Neuronal stem cell (in vitro differentiated cells): ENCODE measurements around the gene WDR86.

Source experiments
- DNase-seq: peaks from one replicate; pipeline ENCODE4 v3.0.0-alpha.2; 2013; ENCODE audit warnings: low spot score
- H2AFZ ChIP-seq: one replicate; pipeline ENCODE4 v1.6.1; 2013; ENCODE audit warnings: mild to moderate bottlenecking, low read length, inconsistent platforms
- H2AK5ac ChIP-seq: 2 replicates; pipeline ENCODE4 v1.6.1; 2013; ENCODE audit warnings: low read depth, mild to moderate bottlenecking, inconsistent platforms, low read length, moderate library complexity, mixed read lengths
- H2BK120ac ChIP-seq: 2 replicates; pipeline ENCODE4 v1.6.1; 2013; ENCODE audit warnings: low read depth, mild to moderate bottlenecking, inconsistent platforms, low read length, moderate library complexity, mixed read lengths
- H2BK12ac ChIP-seq: one replicate; pipeline ENCODE4 v1.6.1; 2013; ENCODE audit warnings: low read length, inconsistent platforms
- H2BK15ac ChIP-seq: 2 replicates; pipeline ENCODE4 v1.6.1; 2013; ENCODE audit warnings: mild to moderate bottlenecking, low read length, inconsistent platforms, mixed read lengths
- H2BK5ac ChIP-seq: one replicate; pipeline ENCODE4 v1.6.1; 2013; ENCODE audit warnings: inconsistent platforms, mild to moderate bottlenecking, low read length, moderate library complexity
- H3K14ac ChIP-seq: one replicate; pipeline ENCODE4 v1.6.1; 2013; ENCODE audit warnings: low read length, inconsistent platforms
- H3K18ac ChIP-seq: 2 replicates; pipeline ENCODE4 v1.6.1; 2013; ENCODE audit warnings: low read length, inconsistent platforms
- H3K23ac ChIP-seq: 2 replicates; pipeline ENCODE4 v1.6.1; 2013; ENCODE audit warnings: low read depth, mild to moderate bottlenecking, mixed read lengths, low read length, inconsistent platforms; ENCODE audit not compliant: poor library complexity
- H3K27ac ChIP-seq: replicated peaks from 3 replicates; pipeline ENCODE4 v1.5.1; 2013; ENCODE audit warnings: low read length, inconsistent platforms
- H3K27me3 ChIP-seq, 3 experiments: 2 replicates each; pipeline ENCODE4 v1.6.1; 2013; ENCODE audit warnings: low read length in 3 of 3, mild to moderate bottlenecking in 2 of 3, inconsistent platforms in 1 of 3, low read depth in 1 of 3, mixed read lengths in 1 of 3, moderate library complexity in 1 of 3; ENCODE audit not compliant: control insufficient read depth in 3 of 3, insufficient read depth in 3 of 3
- H3K36me3 ChIP-seq, 2 donors: replicated peaks in 1 of 2; 2 replicates each; pipeline ENCODE4 v1.6.1; 2013; ENCODE audit warnings: low read length in 2 of 2; ENCODE audit not compliant: control insufficient read depth in 2 of 2, insufficient read depth in 2 of 2
- H3K4ac ChIP-seq: 2 replicates; pipeline ENCODE4 v1.6.1; 2013; ENCODE audit warnings: inconsistent platforms, mild to moderate bottlenecking, low read length, moderate library complexity
- H3K4me1 ChIP-seq, 2 donors: 1 replicate in 1 of 2; 2 replicates in 1 of 2; pipeline ENCODE4 v1.6.1; 2013; ENCODE audit warnings: low read length in 2 of 2, low read depth in 1 of 2; ENCODE audit not compliant: control insufficient read depth in 2 of 2, insufficient read depth in 1 of 2
- H3K4me2 ChIP-seq: one replicate; pipeline ENCODE4 v1.6.1; 2013; ENCODE audit warnings: mild to moderate bottlenecking, low read length, inconsistent platforms; ENCODE audit not compliant: insufficient read depth, poor library complexity, severe bottlenecking
- H3K4me3 ChIP-seq, 2 donors: 2 replicates each; pipeline ENCODE4 v1.5.1; 2013; ENCODE audit warnings: low read length in 2 of 2, mild to moderate bottlenecking in 2 of 2, inconsistent platforms in 1 of 2, moderate library complexity in 1 of 2
- H3K79me1 ChIP-seq: one replicate; pipeline ENCODE4 v1.6.1; 2013; ENCODE audit warnings: low read depth, mild to moderate bottlenecking, inconsistent platforms, low read length, moderate library complexity
- H3K9ac ChIP-seq: one replicate; pipeline ENCODE4 v1.6.1; 2013; ENCODE audit warnings: mild to moderate bottlenecking, low read depth, low read length, inconsistent platforms; ENCODE audit not compliant: poor library complexity
- H3K9me3 ChIP-seq, 2 donors: replicated peaks in 1 of 2; 2 replicates each; pipeline versions ENCODE3 to v1.6.1; 2013; ENCODE audit warnings: low read length in 2 of 2, mild to moderate bottlenecking in 2 of 2, inconsistent platforms in 1 of 2, low read depth in 1 of 2, mixed read lengths in 1 of 2, moderate library complexity in 1 of 2; ENCODE audit not compliant: control insufficient read depth in 2 of 2, insufficient read depth in 1 of 2
- H4K8ac ChIP-seq: one replicate; pipeline ENCODE4 v1.6.1; 2013; ENCODE audit warnings: low read depth, mild to moderate bottlenecking, inconsistent platforms, low read length, moderate library complexity
- H4K91ac ChIP-seq: one replicate; pipeline ENCODE4 v1.6.1; 2013; ENCODE audit warnings: low read length, low read depth, mild to moderate bottlenecking, inconsistent platforms; ENCODE audit not compliant: poor library complexity
- WGBS, 2 donors: extraction: QIAGEN DNeasy Blood & Tissue Kit; methylation state at CpG; one replicate each; pipeline ENCODE4 v1.1.7; 2013; ENCODE audit warnings: missing lambda C conversion rate in 2 of 2, mixed read lengths in 1 of 2; ENCODE audit not compliant: insufficient read length in 2 of 2, insufficient replicate concordance in 1 of 2; ENCODE audit errors: extremely low coverage in 2 of 2; 5-methylcytosine and 5-hydroxymethylcytosine counted together

The WDR86 gene

DNA sequence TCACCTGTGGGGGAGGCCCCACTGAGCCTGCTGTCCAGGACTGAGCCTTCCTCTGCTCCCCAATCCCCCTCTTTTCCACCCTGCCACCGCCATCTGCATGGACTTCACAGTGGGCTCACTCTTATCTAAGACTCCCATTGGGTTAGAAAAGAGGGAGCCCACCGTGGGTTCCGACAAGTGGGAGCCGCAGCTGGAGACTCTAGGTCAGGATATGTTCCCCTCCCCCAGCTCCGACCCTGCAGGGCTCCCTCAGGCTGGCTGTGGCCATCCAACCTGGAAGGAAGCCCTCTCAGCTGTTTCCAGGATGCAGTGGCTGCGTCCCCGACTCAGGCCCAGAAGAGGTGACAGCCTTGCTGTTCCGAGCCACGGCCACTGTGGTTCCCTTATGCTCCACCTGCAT, 4.8 kb downstream of the WDR86 start:
- Histone ChIP-seq H3K36me3 (peaks cover 3 to 19% of the 10 kb centered on the region in 2 donors), H2BK5ac (no peak overlapping the region), H2BK12ac (peak overlapping the region; percentile 63), H2AFZ (no peak overlapping the region), H3K79me1 (peaks cover 3% of the 10 kb centered on the region), H3K27me3 (peaks cover 0 to 5% (median 0%) of the 10 kb centered on the region in 3 experiments), H3K4me2 (no peak overlapping the region), H4K8ac (no peak overlapping the region), H4K91ac (no peak overlapping the region), H3K4me1 (peaks cover 7 to 15% of the 10 kb centered on the region in 2 donors), H3K4me3 (peak overlapping the region in 1 of 2 donors; percentile 34), H3K9ac (no peak overlapping the region), H3K14ac (no peak overlapping the region), H3K18ac (peak overlapping the region; percentile 0), H3K23ac (peak overlapping the region; percentile 62), H3K4ac (no peak overlapping the region), H3K9me3 (no peaks in the 10 kb centered on the region), H2BK15ac (peak overlapping the region; percentile 43), H2AK5ac (no peak overlapping the region), H2BK120ac (no peak overlapping the region), H3K27ac (no peak overlapping the region)
- no CpG with 5 or more reads among the region's 9 CpGs for WGBS, 2 donors
- no peak for DNase-seq

DNA sequence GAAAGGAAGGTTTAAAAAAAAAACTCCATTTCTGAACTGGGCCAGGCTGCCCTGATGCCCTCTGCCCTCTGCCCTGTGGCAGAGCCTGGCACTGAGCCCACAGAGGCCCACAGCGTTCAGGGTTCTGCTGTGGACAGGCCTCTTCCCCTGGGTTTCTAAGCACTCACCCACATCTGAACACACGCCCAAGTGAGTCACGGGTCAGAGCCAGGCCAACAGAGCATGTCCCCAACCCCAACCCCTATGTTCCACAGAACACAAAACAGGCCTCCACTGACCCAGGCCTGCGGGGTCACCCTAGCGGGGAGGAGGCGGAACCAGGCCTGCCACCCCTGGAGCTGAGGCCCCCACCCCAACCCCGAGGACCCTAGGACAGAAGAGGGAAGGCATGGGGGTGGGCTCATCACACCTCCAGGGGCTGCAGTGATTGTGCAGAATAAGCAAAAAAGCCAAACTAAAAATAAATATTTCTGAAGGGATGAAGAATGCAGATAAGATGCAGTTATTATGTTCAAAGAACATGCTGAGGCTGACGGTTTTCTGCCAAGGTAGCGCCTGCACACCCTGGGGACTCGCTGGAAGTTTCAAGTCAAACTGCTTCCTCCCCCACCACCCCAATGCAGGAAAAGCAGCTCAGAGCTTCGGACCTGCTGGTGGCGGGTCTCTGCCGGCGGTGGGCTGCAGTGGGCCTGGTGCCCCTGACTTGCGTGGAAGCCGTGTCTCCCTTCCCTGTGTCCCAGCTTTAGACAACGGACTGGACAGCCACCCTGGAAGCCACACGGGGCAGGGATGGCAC, 5.4 kb downstream of the WDR86 start:
- H3K4ac ChIP-seq, result no peak overlapping the region

DNA sequence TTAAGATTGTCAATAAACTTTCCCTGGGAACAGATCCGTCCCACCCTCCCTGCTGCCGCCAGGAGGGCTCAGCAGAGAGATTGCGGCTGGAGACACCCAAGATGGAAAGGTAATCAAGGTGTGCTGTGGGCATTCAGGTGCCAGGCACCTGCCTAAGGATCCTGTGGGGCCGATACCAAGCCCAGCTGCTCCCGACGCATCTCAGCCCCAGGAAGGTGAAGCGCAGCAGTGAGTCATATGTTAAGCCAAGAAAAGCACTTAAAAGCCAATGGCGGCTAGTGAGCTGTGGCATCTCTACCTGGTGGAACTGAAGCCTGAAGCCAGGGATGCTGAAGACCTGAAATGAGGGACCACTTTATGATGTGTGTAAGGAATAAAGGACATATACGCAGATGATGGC, 6.1 kb downstream of the WDR86 start:
- Histone ChIP-seq H3K4me1 (peaks cover 6 to 17% of the 10 kb centered on the region in 2 donors), H3K4ac (no peak overlapping the region), H3K18ac (no peak overlapping the region), H2AFZ (no peak overlapping the region), H2BK12ac (no peak overlapping the region), H3K9me3 (no peaks in the 10 kb centered on the region), H3K14ac (no peak overlapping the region), H3K4me2 (no peak overlapping the region), H2AK5ac (no peak overlapping the region), H3K9ac (no peak overlapping the region), H2BK120ac (no peak overlapping the region), H3K79me1 (peaks cover 3% of the 10 kb centered on the region), H4K8ac (no peak overlapping the region), H3K36me3 (peaks cover 7 to 21% of the 10 kb centered on the region in 2 donors), H3K23ac (no peak overlapping the region), H3K4me3 (no peak overlapping the region), H4K91ac (no peak overlapping the region), H3K27me3 (peaks cover 0 to 5% (median 0%) of the 10 kb centered on the region in 3 experiments), H3K27ac (no peak overlapping the region), H2BK5ac (no peak overlapping the region), H2BK15ac (no peak overlapping the region)
- DNase-seq, result no peak
- WGBS, 2 donors, result no CpG with 5 or more reads among the region's 9 CpGs

More for the DNA sequence above, 5.4 kb downstream of the WDR86 start:
- Histone ChIP-seq H3K36me3 (peaks cover 5 to 19% of the 10 kb centered on the region in 2 donors), H4K91ac (no peak overlapping the region), H3K23ac (peak overlapping the region; percentile 78), H3K9ac (peak overlapping the region; percentile 3), H3K4me3 (no peak overlapping the region), H2BK12ac (peak overlapping the region; percentile 63), H3K9me3 (no peaks in the 10 kb centered on the region), H2AFZ (no peak overlapping the region), H2BK5ac (peak overlapping the region; percentile 17), H3K18ac (peak overlapping the region; percentile 0), H3K27ac (no peak overlapping the region), H3K4me2 (peak overlapping the region; percentile 0), H2BK15ac (peak overlapping the region; percentile 43), H2AK5ac (no peak overlapping the region), H3K14ac (no peak overlapping the region), H3K4me1 (peaks cover 7 to 18% of the 10 kb centered on the region in 2 donors), H2BK120ac (no peak overlapping the region), H3K79me1 (peaks cover 3% of the 10 kb centered on the region), H3K27me3 (peaks cover 0 to 5% (median 0%) of the 10 kb centered on the region in 3 experiments), H4K8ac (no peak overlapping the region)
- no CpG with 5 or more reads among the region's 18 CpGs for WGBS, 2 donors
- no peak for DNase-seq

DNA sequence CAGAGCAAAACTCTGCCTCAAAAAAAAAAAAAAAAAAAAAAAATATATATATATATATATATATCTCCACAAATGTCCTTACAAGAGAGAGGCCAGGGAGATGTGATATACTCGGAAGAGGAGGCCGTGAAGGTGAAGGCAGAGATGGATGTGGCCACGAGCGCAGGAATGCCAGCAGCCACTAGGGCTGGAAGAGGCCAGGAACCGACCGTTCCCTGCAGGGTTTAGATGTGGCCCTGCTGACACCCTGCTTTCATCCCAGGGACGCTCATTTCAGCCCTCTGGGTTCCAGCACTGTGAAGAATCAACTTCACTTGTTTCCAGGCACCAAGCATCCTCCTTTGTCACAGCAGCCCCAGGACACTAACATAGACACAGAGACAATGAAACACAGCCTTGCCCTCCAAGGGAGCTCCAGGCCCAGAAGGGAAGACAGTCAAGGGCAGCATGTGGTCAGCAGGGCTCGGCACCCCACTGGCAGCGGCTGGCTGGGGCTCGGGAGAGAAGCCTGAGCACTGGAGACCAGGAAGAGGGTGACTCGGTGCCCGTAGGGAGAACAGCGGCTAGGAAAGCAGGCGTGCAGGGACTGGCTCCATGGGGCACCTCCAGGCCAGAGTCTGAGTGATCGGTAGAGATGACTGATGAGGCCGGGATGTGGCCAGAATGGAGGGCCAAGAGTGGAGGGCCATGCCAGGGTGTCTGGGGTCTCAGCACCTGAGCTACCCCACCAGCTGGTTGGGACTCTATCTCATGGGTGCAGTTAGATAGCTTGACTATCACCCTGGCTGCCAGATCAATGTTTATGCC, 7.6 kb downstream of the WDR86 start:
- Histone ChIP-seq H2AFZ (no peak overlapping the region), H3K4me1 (peaks cover 1 to 12% of the 10 kb centered on the region in 2 donors), H2BK120ac (no peak overlapping the region), H3K9ac (peak overlapping the region; percentile 5), H3K4me2 (no peak overlapping the region), H3K18ac (peak overlapping the region; percentile 15), H2AK5ac (no peak overlapping the region), H3K36me3 (peaks cover 18 to 27% of the 10 kb centered on the region in 2 donors), H3K23ac (no peak overlapping the region), H2BK12ac (no peak overlapping the region), H2BK15ac (no peak overlapping the region), H2BK5ac (peak overlapping the region; percentile 8), H3K14ac (no peak overlapping the region), H4K8ac (no peak overlapping the region), H3K79me1 (peaks cover 2% of the 10 kb centered on the region), H3K27me3 (peaks cover 0 to 2% (median 0%) of the 10 kb centered on the region in 3 experiments), H3K9me3 (peaks cover 0 to 7% of the 10 kb centered on the region in 2 donors), H3K4me3 (no peak overlapping the region), H3K4ac (no peak overlapping the region), H3K27ac (no peak overlapping the region), H4K91ac (no peak overlapping the region)
- no CpG with 5 or more reads among the region's 16 CpGs for WGBS, 2 donors
- DNase-seq, result no peak
